HG03378 (cell line): ENCODE measurements around the gene WIPI1.

ENCODE experiments used
- ATAC-seq: cut with Tn5 transposase; IDR thresholded peaks from one replicate; pipeline ENCODE4 v1.9.1; 2021; ENCODE audit warnings: mild to moderate bottlenecking, moderate library complexity; ENCODE audit not compliant: unreplicated experiment

Gene WIPI1

DNA sequence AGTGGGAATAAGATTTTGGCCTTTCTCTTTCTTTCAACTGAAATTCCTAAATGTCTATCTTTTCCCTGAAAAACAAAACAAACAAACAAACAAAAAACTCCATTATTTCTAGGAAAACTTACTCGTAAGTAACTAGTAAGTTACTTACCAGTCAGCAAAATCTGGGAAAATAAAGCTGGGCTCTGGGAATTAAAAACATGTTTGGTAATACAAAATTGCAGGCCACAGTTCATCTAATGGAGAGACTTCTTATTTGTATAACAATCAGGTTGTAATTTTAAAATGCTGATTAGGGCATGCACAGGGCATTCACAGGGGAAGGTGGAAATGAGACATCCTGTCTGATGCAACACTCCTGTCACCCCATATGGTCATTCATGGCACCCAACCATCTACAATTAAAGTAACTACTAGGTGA lies 3.8 kb upstream of the WIPI1 start:
- ATAC-seq, result no peak

GRCh38 chr17:68460715-68461114 lies 3.4 kb upstream of the WIPI1 start:
- ATAC-seq, result no peak

GRCh38 chr17:68460146-68460545 lies 2.9 kb upstream of the WIPI1 start:
- no peak for ATAC-seq

DNA sequence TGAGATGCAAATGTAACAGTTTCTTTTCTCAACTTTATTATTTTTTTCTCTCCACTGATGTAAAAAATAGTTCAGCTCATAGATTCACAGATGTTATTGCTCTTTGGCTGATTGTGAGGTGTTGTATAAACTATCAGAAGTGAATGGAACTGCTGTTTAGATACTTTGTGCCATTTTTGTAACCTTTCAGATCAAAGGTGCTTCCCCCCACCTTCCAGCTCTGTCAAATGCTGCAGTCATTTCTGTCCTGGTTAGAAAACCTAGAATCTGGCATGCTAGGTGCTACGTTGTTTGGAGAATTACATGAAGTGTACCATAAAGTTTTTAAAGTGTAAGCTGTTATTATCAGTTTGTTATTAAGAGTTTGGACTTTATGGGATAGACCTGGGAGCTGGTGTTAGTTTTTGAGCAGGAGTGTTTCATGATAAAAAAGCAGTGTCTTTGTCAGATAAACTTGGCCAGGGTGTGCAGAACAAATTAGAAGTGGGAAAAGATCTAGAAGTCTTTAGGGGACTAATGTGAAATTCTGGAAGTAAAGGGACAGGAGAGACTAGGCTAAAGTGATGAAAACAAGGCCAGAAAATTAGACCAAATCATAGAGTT lies 1.8 kb upstream of the WIPI1 start:
- ATAC-seq, result peak; percentile 25

DNA sequence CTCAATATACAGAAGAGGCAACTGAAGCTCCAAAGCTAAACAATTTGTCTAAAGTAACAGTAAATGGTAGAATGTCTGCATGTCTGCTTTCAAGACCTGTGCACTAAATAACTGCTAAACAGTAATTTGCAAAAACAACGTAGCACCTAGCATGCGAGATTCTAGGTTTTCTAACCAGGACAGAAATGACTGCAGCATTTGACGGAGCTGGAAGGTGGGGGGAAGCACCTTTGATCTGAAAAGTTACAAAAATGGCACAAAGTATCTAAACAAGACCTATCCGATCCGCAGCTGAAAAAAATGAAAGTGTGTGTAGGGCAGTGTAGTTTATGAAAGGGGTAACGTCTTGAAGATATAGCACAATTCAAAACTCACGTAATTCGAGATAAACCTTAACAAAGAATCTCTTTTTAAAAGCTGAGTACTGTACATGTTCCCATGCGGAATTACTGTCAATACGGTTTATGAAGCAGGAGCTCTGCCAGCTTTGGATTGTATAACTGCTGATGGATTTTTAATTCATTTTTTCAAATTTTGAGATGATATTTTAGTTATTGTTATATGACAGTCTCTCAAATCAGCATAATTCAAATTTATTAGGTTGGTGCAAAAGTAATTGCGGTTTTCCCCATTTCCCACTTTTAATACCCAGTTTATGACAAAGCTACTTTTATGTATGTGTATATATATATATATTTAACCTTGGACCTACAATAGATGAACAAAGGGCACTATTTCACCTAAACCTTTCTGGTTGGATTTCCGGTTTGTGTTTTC lies 1.2 kb upstream of the WIPI1 start:
- ATAC-seq, result no peak

- ATAC-seq, result peak; percentile 62
Observed at GRCh38 chr17:68457539-68458259, 403 bp upstream of the WIPI1 start.

- no peak for ATAC-seq
Observed at GRCh38 chr17:68456339-68457167, 743 bp downstream of the WIPI1 start.

GRCh38 chr17:68455901-68456338 lies 1.4 kb downstream of the WIPI1 start:
- ATAC-seq, result no peak

DNA sequence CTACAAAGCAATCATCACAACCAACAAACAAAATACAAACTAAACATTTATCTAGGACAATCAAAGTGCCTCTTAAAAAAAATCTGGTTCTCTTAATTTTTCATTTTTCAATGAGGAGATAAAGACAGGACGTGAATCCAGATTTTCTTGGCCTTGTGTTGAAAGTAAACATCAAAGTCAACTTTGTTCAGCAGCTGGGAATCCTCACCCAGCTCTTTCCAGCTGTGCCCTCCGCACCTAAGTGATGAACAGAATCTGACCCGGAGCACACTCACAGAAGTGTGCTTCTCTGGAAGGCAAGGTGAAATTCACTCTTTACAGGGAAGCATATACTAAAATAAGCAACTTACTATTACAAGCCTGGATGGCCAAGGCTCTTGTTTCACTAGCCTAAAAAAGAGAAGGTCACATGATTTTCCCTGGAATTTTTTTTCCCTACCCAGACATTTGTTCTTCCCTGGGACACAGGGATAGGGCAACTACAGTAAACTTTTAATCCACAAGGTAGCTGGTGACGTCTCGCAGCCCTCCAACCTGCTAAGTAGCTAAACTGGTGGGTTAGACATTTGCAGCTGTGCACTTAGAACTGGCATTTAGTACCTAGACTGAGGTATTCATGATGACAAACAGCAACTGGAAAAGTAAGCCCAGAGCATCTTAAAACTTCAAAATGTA lies 3.2 kb downstream of the WIPI1 start:
- ATAC-seq, result no peak

- ATAC-seq, result no peak
Observed at GRCh38 chr17:68452724-68453290, 4.5 kb downstream of the WIPI1 start.

- no peak for ATAC-seq
Observed at GRCh38 chr17:68451670-68452354, 5.5 kb downstream of the WIPI1 start.

DNA sequence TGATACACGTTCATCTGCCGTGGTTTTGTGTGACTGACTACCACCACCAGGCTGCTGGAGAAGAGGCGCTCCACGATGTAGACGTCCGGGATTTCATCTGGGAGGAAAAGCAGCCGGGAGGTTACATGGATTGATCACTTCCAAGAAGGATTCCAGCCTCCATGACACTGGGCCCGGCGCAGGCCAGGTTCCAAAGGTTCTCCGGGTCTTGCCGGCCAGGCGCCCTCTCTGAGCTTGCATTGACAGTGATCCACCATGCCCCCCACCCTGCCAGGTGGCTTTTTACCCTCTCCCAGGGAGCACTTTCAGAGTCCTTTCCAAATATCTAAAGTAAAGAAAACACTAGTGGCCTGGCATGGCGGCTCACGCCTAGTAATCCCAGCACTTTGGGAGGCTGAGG lies 6.5 kb downstream of the WIPI1 start:
- no peak for ATAC-seq

GRCh38 chr17:68450391-68450790 lies 6.9 kb downstream of the WIPI1 start:
- no peak for ATAC-seq

- no peak for ATAC-seq
Observed at GRCh38 chr17:68449021-68449739, 8.1 kb downstream of the WIPI1 start.

- no peak for ATAC-seq
Observed at GRCh38 chr17:68446626-68447041, 10.7 kb downstream of the WIPI1 start.

GRCh38 chr17:68445671-68446070 lies 11.6 kb downstream of the WIPI1 start:
- ATAC-seq, result no peak

GRCh38 chr17:68443972-68444464 lies 13.3 kb downstream of the WIPI1 start:
- ATAC-seq, result no peak

DNA sequence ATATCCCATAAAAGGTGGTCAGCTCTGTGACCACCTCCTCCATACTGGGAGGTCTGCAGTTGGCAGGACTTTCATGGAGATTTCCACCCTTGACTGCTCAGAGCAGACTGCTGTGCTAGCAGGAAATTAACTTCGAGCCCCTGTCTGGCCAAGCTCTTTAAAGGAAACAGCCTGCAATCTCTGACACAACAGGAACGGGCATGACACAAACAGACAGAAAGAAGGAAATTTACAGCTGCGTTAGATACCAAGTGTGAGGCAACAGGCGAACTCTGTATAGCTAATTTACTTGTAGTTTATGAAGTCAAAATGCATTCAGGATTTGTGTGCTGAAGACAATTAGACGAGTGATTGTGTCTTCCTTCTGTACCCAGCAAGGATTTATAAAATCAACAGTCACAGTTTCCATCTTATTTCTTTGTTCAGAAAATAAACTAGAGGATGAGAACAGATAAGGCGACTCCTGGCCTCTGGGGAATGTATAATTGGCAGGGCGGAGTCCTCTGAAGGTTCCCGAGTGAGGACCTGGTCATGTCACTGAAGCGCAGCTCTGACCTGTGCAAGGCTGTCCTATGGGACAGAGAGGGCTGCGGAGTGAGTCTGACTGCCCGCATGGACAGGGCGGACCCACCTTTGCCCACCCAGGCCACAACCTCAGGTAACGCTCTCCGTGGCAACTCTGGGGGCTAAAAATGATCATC lies 16.1 kb downstream of the WIPI1 start:
- no peak for ATAC-seq
